Astrocyte (in vitro differentiated cells and primary cell): ENCODE data around the gene AGPAT4. TPM values are rescaled to one million over a fixed set of nuclear protein-coding genes. Genes with fewer than 3 reads are reported as not detected.

ENCODE experiments used
- DNase-seq: peaks from one replicate; pipeline ENCODE4 v3.0.0-alpha.2; 2010; ENCODE audit warnings: low read depth
- FAIRE-seq: peaks from 2 replicates; lab custom pipeline; 2011; peaks lifted over from hg19 to GRCh38; lab: Jason Lieb, UNC
- H2AFZ ChIP-seq: 2 replicates; pipeline ENCODE4 v1.6.0; 2012; ENCODE audit warnings: low read depth, low read length, inconsistent platforms
- H3K27ac ChIP-seq: 2 replicates; pipeline ENCODE4 v1.5.1; 2011; ENCODE audit warnings: low read depth, low read length, inconsistent platforms
- H3K27me3 ChIP-seq: 2 replicates; pipeline ENCODE4 v1.6.0; 2011; ENCODE audit warnings: low read length, inconsistent platforms; ENCODE audit not compliant: insufficient read depth
- H3K36me3 ChIP-seq: 2 replicates; pipeline ENCODE4 v1.5.1; 2011; ENCODE audit warnings: low read length, inconsistent platforms; ENCODE audit not compliant: insufficient read depth
- H3K4me1 ChIP-seq: 2 replicates; pipeline ENCODE4 v1.5.1; 2011; ENCODE audit warnings: low read length, inconsistent platforms; ENCODE audit not compliant: insufficient read depth
- H3K4me2 ChIP-seq: 2 replicates; pipeline ENCODE4 v1.6.0; 2012; ENCODE audit warnings: low read length, inconsistent platforms
- H3K4me3 ChIP-seq: 2 replicates; pipeline ENCODE4 v1.5.1; 2011; ENCODE audit warnings: low read depth, mild to moderate bottlenecking, low read length, inconsistent platforms; ENCODE audit not compliant: insufficient read depth
- H3K79me2 ChIP-seq: 2 replicates; pipeline ENCODE4 v1.6.0; 2012; ENCODE audit warnings: mild to moderate bottlenecking, low read length, inconsistent platforms; ENCODE audit not compliant: insufficient read depth
- H3K9ac ChIP-seq: 2 replicates; pipeline ENCODE4 v1.6.0; 2012; ENCODE audit warnings: mild to moderate bottlenecking, low read length, inconsistent platforms
- H3K9me3 ChIP-seq: 2 replicates; pipeline ENCODE4 v1.5.1; 2012; ENCODE audit warnings: low read depth, mild to moderate bottlenecking, low read length, inconsistent platforms; ENCODE audit not compliant: insufficient read depth
- H4K20me1 ChIP-seq: 2 replicates; pipeline ENCODE4 v1.6.0; 2012; ENCODE audit warnings: low read length, inconsistent platforms; ENCODE audit not compliant: insufficient read depth
- H3K27ac Mint-ChIP-seq: one replicate; pipeline ENCODE4 v1.8.0; 2021; ENCODE audit warnings: mild to moderate bottlenecking, mixed read lengths; ENCODE audit not compliant: unreplicated experiment
- H3K27me3 Mint-ChIP-seq: one replicate; pipeline ENCODE4 v1.8.0; 2021; ENCODE audit warnings: low read depth, mixed read lengths; ENCODE audit not compliant: unreplicated experiment
- H3K36me3 Mint-ChIP-seq: one replicate; pipeline ENCODE4 v1.8.0; 2021; ENCODE audit warnings: low read depth, mixed read lengths; ENCODE audit not compliant: unreplicated experiment
- H3K4me1 Mint-ChIP-seq: one replicate; pipeline ENCODE4 v1.8.0; 2021; ENCODE audit warnings: low read depth, mixed read lengths; ENCODE audit not compliant: unreplicated experiment
- H3K4me3 Mint-ChIP-seq: one replicate; pipeline ENCODE4 v1.8.0; 2021; ENCODE audit warnings: mild to moderate bottlenecking, moderate library complexity, mixed read lengths; ENCODE audit not compliant: unreplicated experiment
- H3K9me3 Mint-ChIP-seq: one replicate; pipeline ENCODE4 v1.8.0; 2021; ENCODE audit warnings: mild to moderate bottlenecking, mixed read lengths; ENCODE audit not compliant: unreplicated experiment
- EZH2 ChIP-seq: IDR thresholded peaks from 2 replicates; pipeline ENCODE4 v1.6.1; 2012; ENCODE audit warnings: mild to moderate bottlenecking, low read length, inconsistent platforms; ENCODE audit not compliant: insufficient read depth
- total RNA-seq: library from RNA; stranded (reverse); gene quantifications from 2 replicates; pipeline ENCODE4 v1.2.1, GENCODE V29; 2021
- TF ChIP-seq, protein P1 (sequence below): IDR thresholded peaks from 2 replicates; pipeline ENCODE4 v1.5.1; 2011; ENCODE audit warnings: low read depth, mild to moderate bottlenecking, inconsistent platforms, low read length, moderate library complexity; ENCODE audit not compliant: insufficient read depth

Gene AGPAT4
- total RNA-seq, 1 donor from 2014 or later, result 27.2 TPM

DNA sequence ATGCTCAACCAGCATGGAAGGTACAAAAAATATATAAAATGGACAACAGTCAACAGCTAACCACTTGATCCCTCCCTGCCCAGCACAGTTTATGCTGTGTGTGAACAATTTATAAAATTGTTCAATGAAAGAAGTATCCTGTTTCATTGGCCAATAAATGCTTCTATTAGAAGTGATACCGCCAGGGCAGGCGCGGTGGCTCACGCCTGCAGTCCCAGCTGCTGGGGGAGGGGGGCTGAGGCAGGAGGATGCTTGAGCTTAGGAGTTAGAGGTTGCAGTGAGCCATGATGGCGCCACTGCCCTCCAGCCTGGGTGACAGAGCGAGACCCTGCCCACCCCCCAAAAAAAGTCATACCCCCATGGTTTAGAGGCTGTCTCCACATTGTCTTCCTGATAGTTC is 4.6 kb downstream of the AGPAT4 start:
- peaks cover 68% of the 10 kb centered on the region for H3K79me2 ChIP-seq

DNA sequence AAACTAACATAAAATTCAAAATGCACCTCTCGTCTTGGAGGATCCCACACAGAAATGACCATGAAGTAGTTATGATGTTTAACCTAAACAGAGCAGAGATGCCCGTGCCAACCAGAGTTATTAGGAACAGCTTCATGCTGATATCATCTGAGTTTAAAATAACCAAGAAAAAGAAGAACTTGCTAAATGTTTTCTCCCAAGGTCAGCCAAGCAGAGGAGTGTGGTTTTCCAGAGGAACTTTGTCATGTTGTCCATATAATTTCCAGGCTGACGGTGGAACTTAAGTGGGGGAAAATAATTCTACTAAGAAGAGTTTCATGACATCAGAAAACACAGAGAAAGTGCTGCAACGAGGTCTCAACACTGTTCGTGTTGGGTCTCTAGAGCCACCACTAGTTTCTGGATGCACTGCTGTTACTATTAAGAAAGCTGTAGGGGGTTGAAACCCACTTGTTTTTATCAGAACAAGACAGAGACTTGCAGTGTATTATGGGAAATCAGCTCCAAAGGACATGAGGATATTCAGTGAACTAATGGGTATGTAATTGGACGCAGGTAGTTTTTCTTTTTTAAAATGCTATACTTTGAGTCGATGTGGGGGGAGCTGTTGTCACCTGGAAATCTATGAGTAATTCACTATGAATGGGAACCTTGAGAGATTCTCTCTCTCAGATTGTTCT is 5.2 kb downstream of the AGPAT4 start:
- no peaks in the 10 kb centered on the region for H3K9me3 Mint-ChIP-seq
- no peak overlapping the region for H3K27ac Mint-ChIP-seq
- Histone ChIP-seq H3K9me3 (no peaks in the 10 kb centered on the region), H3K27ac (no peak overlapping the region), H3K4me3 (no peak overlapping the region), H3K4me2 (no peak overlapping the region), H2AFZ (no peak overlapping the region), H3K27me3 (no peaks in the 10 kb centered on the region), H3K9ac (no peak overlapping the region), H3K4me1 (peaks cover 4% of the 10 kb centered on the region), H3K79me2 (peaks cover 68% of the 10 kb centered on the region), H4K20me1 (peaks cover 60% of the 10 kb centered on the region), H3K36me3 (no peaks in the 10 kb centered on the region)
- no peaks in the 10 kb centered on the region for H3K27me3 Mint-ChIP-seq
- no peak for DNase-seq
- no peak for TF ChIP-seq EZH2
- TF ChIP-seq, protein P1, sequence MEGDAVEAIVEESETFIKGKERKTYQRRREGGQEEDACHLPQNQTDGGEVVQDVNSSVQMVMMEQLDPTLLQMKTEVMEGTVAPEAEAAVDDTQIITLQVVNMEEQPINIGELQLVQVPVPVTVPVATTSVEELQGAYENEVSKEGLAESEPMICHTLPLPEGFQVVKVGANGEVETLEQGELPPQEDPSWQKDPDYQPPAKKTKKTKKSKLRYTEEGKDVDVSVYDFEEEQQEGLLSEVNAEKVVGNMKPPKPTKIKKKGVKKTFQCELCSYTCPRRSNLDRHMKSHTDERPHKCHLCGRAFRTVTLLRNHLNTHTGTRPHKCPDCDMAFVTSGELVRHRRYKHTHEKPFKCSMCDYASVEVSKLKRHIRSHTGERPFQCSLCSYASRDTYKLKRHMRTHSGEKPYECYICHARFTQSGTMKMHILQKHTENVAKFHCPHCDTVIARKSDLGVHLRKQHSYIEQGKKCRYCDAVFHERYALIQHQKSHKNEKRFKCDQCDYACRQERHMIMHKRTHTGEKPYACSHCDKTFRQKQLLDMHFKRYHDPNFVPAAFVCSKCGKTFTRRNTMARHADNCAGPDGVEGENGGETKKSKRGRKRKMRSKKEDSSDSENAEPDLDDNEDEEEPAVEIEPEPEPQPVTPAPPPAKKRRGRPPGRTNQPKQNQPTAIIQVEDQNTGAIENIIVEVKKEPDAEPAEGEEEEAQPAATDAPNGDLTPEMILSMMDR, result no peak
- no peak overlapping the region for H3K4me3 Mint-ChIP-seq
- peaks cover 31% of the 10 kb centered on the region for H3K4me1 Mint-ChIP-seq
- H3K36me3 Mint-ChIP-seq, result peaks cover 8% of the 10 kb centered on the region
- no peak for FAIRE-seq

More for the DNA sequence above, 4.6 kb downstream of the AGPAT4 start:
- Histone ChIP-seq H4K20me1 (peaks cover 60% of the 10 kb centered on the region), H3K36me3 (no peaks in the 10 kb centered on the region), H3K27ac (no peak overlapping the region), H3K4me1 (peaks cover 4% of the 10 kb centered on the region), H3K9ac (no peak overlapping the region), H2AFZ (no peak overlapping the region), H3K4me2 (no peak overlapping the region), H3K9me3 (no peaks in the 10 kb centered on the region), H3K4me3 (no peak overlapping the region), H3K27me3 (no peaks in the 10 kb centered on the region)
- no peak for TF ChIP-seq EZH2
- TF ChIP-seq, protein P1, result no peak
- peaks cover 6% of the 10 kb centered on the region for H3K36me3 Mint-ChIP-seq
- H3K27ac Mint-ChIP-seq, result no peak overlapping the region
- no peak overlapping the region for H3K4me3 Mint-ChIP-seq
- no peaks in the 10 kb centered on the region for H3K9me3 Mint-ChIP-seq
- H3K27me3 Mint-ChIP-seq, result no peaks in the 10 kb centered on the region
- DNase-seq (no peak), FAIRE-seq (no peak)
- peaks cover 31% of the 10 kb centered on the region for H3K4me1 Mint-ChIP-seq

DNA sequence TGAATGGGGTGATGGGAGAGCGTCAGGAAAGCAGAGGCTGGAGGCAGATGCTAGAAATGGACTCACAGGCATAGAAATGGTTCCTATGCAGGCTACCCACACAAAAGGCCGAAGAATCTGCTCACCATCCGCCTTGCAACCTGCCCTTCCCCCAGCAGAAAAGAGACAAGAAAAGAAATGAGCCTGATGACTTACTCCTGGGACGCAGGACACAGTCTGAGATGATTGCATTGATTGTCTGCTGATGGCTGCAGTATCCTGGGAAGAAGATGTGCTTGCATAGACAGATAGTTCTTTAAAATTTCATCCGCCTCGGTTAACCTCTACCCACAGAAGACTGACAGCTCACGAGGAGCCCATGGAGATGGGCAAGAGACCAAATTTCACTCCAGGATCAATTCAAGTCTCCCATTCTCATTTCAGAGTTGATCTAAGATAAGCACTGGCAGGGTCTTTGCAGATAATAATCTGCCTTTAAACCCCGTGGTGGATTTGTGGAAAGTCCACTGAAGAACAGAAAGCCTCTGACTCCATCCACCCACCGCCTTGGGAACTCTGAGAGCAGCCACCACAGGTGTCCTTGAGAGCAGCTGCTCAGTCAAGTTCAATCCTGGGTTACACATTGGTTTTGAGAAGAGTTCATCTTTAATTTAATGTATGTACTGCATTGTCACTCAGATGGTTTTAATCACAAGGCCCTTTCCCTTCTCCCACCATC is 7.2 kb downstream of the AGPAT4 start:
- Mint-ChIP-seq H3K36me3 (peaks cover 17% of the 10 kb centered on the region), H3K9me3 (no peaks in the 10 kb centered on the region), H3K27ac (no peak overlapping the region), H3K27me3 (no peaks in the 10 kb centered on the region), H3K4me1 (peaks cover 24% of the 10 kb centered on the region), H3K4me3 (no peak overlapping the region)
- no peak overlapping the region for H3K4me3 ChIP-seq
- H4K20me1 ChIP-seq, result peaks cover 57% of the 10 kb centered on the region
- DNase-seq (no peak), FAIRE-seq (no peak)
- H3K27ac ChIP-seq, result no peak overlapping the region
- peaks cover 50% of the 10 kb centered on the region for H3K79me2 ChIP-seq
- H3K4me2 ChIP-seq, result no peak overlapping the region
- TF ChIP-seq EZH2, result no peak
- TF ChIP-seq, protein P1, result no peak
- no peak overlapping the region for H3K9ac ChIP-seq
- no peak overlapping the region for H2AFZ ChIP-seq
- no peaks in the 10 kb centered on the region for H3K27me3 ChIP-seq
- no peaks in the 10 kb centered on the region for H3K36me3 ChIP-seq
- H3K4me1 ChIP-seq, result peaks cover 3% of the 10 kb centered on the region
- no peaks in the 10 kb centered on the region for H3K9me3 ChIP-seq
